CD14-positive monocyte (primary cell): ENCODE data around the gene CYTH3. TPM values are rescaled to one million over a fixed set of nuclear protein-coding genes. Genes with fewer than 3 reads are reported as not detected.

ENCODE experiments used
- DNase-seq, 3 donors: peaks; one replicate each; pipeline ENCODE4 v3.0.0-alpha.2; 2011 to 2022
- H2AFZ ChIP-seq: 2 replicates; pipeline ENCODE4 v1.6.0; 2012; ENCODE audit warnings: mild to moderate bottlenecking, low read depth, low read length, inconsistent platforms; ENCODE audit not compliant: insufficient read depth, poor library complexity, severe bottlenecking
- H3K27ac ChIP-seq, 2 donors: 1 replicate in 1 of 2; 2 replicates in 1 of 2; pipeline ENCODE4 v1.5.1; 2012 to 2013; ENCODE audit warnings: low read length in 2 of 2, control low read depth in 1 of 2, inconsistent platforms in 1 of 2, low read depth in 1 of 2, mild to moderate bottlenecking in 1 of 2
- H3K27me3 ChIP-seq, 2 donors: one replicate each; pipeline versions ENCODE4 v1.6.0 to v1.6.1; 2011 to 2013; ENCODE audit warnings: low read length in 2 of 2; ENCODE audit not compliant: control insufficient read depth in 2 of 2, insufficient read depth in 2 of 2
- H3K36me3 ChIP-seq, 2 donors: replicated peaks in 1 of 2; 1 replicate in 1 of 2; 2 replicates in 1 of 2; pipeline versions ENCODE4 v1.5.1 to v1.6.1; 2012 to 2013; ENCODE audit warnings: low read length in 2 of 2, control low read depth in 1 of 2, inconsistent platforms in 1 of 2, mild to moderate bottlenecking in 1 of 2; ENCODE audit not compliant: insufficient read depth in 2 of 2, control insufficient read depth in 1 of 2
- H3K4me1 ChIP-seq, 2 donors: 1 replicate in 1 of 2; 2 replicates in 1 of 2; pipeline versions ENCODE4 v1.5.1 to v1.6.1; 2012 to 2013; ENCODE audit warnings: low read length in 2 of 2, control low read depth in 1 of 2, inconsistent platforms in 1 of 2, mild to moderate bottlenecking in 1 of 2, moderate library complexity in 1 of 2; ENCODE audit not compliant: insufficient read depth in 2 of 2, control insufficient read depth in 1 of 2
- H3K4me2 ChIP-seq: replicated peaks from 2 replicates; pipeline ENCODE3; 2012; ENCODE audit warnings: low read length, moderate library complexity, mild to moderate bottlenecking; ENCODE audit not compliant: poor library complexity, severe bottlenecking; ENCODE audit errors: extremely low read depth
- H3K4me3 ChIP-seq, 3 experiments: fragments of 200-600 bp in 1 of 3; sonication (generic) in 1 of 3; replicated peaks in 1 of 3; 1 replicate in 2 of 3; 2 replicates in 1 of 3; pipeline ENCODE4 v1.5.1; 2011 to 2013; ENCODE audit warnings: low read length in 3 of 3, mild to moderate bottlenecking in 3 of 3, control low read depth in 2 of 3, low read depth in 2 of 3, inconsistent platforms in 1 of 3, moderate library complexity in 1 of 3
- H3K79me2 ChIP-seq: 2 replicates; pipeline ENCODE4 v1.6.0; 2012; ENCODE audit warnings: mild to moderate bottlenecking, control low read depth, inconsistent platforms, low read length, moderate library complexity; ENCODE audit not compliant: insufficient read depth
- H3K9ac ChIP-seq: 2 replicates; pipeline ENCODE4 v1.6.0; 2017; ENCODE audit warnings: low read length, mild to moderate bottlenecking; ENCODE audit not compliant: insufficient read depth, poor library complexity, severe bottlenecking
- H3K9me3 ChIP-seq, 2 donors: replicated peaks in 1 of 2; 1 replicate in 1 of 2; 2 replicates in 1 of 2; pipeline versions ENCODE4 v1.5.1 to v1.6.1; 2012 to 2013; ENCODE audit warnings: low read length in 2 of 2, control low read depth in 1 of 2; ENCODE audit not compliant: control insufficient read depth in 1 of 2, insufficient read depth in 1 of 2
- H4K20me1 ChIP-seq: 2 replicates; pipeline ENCODE4 v1.6.0; 2012; ENCODE audit warnings: mild to moderate bottlenecking, low read length, control low read depth, moderate library complexity; ENCODE audit not compliant: insufficient read depth
- H3K27ac Mint-ChIP-seq, 7 donors: one replicate each; pipeline ENCODE4 v1.8.0; 2020; ENCODE audit warnings: mild to moderate bottlenecking in 7 of 7, mixed read lengths in 7 of 7, moderate library complexity in 6 of 7, inconsistent platforms in 2 of 7
- H3K27me3 Mint-ChIP-seq, 3 donors: one replicate each; pipeline ENCODE4 v1.8.0; 2021 to 2022; ENCODE audit warnings: low read depth in 3 of 3, mild to moderate bottlenecking in 3 of 3, mixed read lengths in 3 of 3, moderate library complexity in 3 of 3, inconsistent platforms in 1 of 3
- H3K36me3 Mint-ChIP-seq, 2 donors: one replicate each; pipeline ENCODE4 v1.8.0; 2020; ENCODE audit warnings: mixed read lengths in 2 of 2, inconsistent platforms in 1 of 2, mild to moderate bottlenecking in 1 of 2
- H3K4me1 Mint-ChIP-seq: one replicate; pipeline ENCODE4 v1.8.0; 2020; ENCODE audit warnings: mild to moderate bottlenecking, mixed read lengths
- H3K4me3 Mint-ChIP-seq, 2 donors: one replicate each; pipeline ENCODE4 v1.8.0; 2020; ENCODE audit warnings: mild to moderate bottlenecking in 2 of 2, mixed read lengths in 2 of 2, moderate library complexity in 1 of 2
- H3K9me3 Mint-ChIP-seq, 7 donors: one replicate each; pipeline ENCODE4 v1.8.0; 2020 to 2022; ENCODE audit warnings: mixed read lengths in 7 of 7, mild to moderate bottlenecking in 6 of 7, moderate library complexity in 6 of 7, inconsistent platforms in 2 of 7
- CTCF ChIP-seq: fragments of 200-600 bp; IDR thresholded peaks from one replicate; pipeline ENCODE4 v1.8.0; 2022; ENCODE audit warnings: antibody characterized with exemption, mild to moderate bottlenecking
- WGBS: methylation state at CpG from one replicate; pipeline ENCODE4 v1.1.5; 2013; ENCODE audit warnings: missing lambda C conversion rate; ENCODE audit not compliant: insufficient coverage; 5-methylcytosine and 5-hydroxymethylcytosine counted together
- intact Hi-C, 2 donors: fragments of 100-400 bp; cut with micrococcal nuclease; formaldehyde crosslinking; loops; one replicate each; pipeline versions ENCODE4 v1.15.0 to v1.15.1; 2023
- polyA plus RNA-seq, 3 donors: library from polyadenylated mRNA; depleted of rRNA in 1 of 3; unstranded in 2 of 3; stranded (reverse) in 1 of 3; fragments of 300-500 nt in 2 of 3; fragments of >200 nt in 1 of 3; fragmentation: Illumina TruSeq in 2 of 3; gene quantifications; 1 replicate in 2 of 3; 2 replicates in 1 of 3; pipeline ENCODE4 v1.2.3, GENCODE V29; 2012 to 2021

The CYTH3 gene
- polyA plus RNA-seq, 3 donors: 1.3 to 8.5 (median 1.4) TPM

- peaks cover 50 to 89% of the 10 kb centered on the region in 2 donors for H3K36me3 ChIP-seq
- H3K27ac Mint-ChIP-seq: no peak overlapping the region
These were observed 128.4 kb downstream of the CYTH3 start for GRCh38 chr7:6143997-6144396.

GRCh38 chr7:6142871-6143380 is 129.5 kb downstream of the CYTH3 start:
- H3K36me3 ChIP-seq: peaks cover 39 to 79% of the 10 kb centered on the region in 2 donors
- no peaks in the 10 kb centered on the region for H3K27me3 Mint-ChIP-seq
- no peak for TF ChIP-seq CTCF

More at GRCh38 chr7:6143997-6144396, 128.4 kb downstream of the CYTH3 start:
- peaks cover 13% of the 10 kb centered on the region in 2 donors for H3K4me1 ChIP-seq
- H3K36me3 Mint-ChIP-seq: peaks cover 76 to 88% of the 10 kb centered on the region in 2 donors
- H3K27me3 Mint-ChIP-seq: no peaks in the 10 kb centered on the region
- H3K4me3 Mint-ChIP-seq: no peak overlapping the region
- no CpG with 5 or more reads among the region's 8 CpGs for WGBS
- H3K9ac ChIP-seq: no peak overlapping the region
- no peaks in the 10 kb centered on the region for H3K27me3 ChIP-seq
- H4K20me1 ChIP-seq: no peaks in the 10 kb centered on the region
- no peak overlapping the region for H2AFZ ChIP-seq
- H3K4me1 Mint-ChIP-seq: peaks cover 18% of the 10 kb centered on the region
- no peak overlapping the region for H3K27ac ChIP-seq
- H3K4me2 ChIP-seq: no peak overlapping the region
- no peak for TF ChIP-seq CTCF
- DNase-seq: no peak
- peaks cover 0 to 1% (median 0%) of the 10 kb centered on the region in 7 donors for H3K9me3 Mint-ChIP-seq
- no peaks in the 10 kb centered on the region for H3K79me2 ChIP-seq
- intact Hi-C loops: no loop called here
- no peaks in the 10 kb centered on the region for H3K9me3 ChIP-seq
- H3K4me3 ChIP-seq: no peak overlapping the region

More at GRCh38 chr7:6142871-6143380, 129.5 kb downstream of the CYTH3 start:
- Histone ChIP-seq H3K27ac (no peak overlapping the region), H4K20me1 (no peaks in the 10 kb centered on the region), H3K27me3 (no peaks in the 10 kb centered on the region), H3K79me2 (no peaks in the 10 kb centered on the region), H2AFZ (no peak overlapping the region), H3K4me3 (no peak overlapping the region), H3K4me1 (peaks cover 14 to 17% of the 10 kb centered on the region in 2 donors), H3K9me3 (no peaks in the 10 kb centered on the region), H3K9ac (no peak overlapping the region), H3K4me2 (no peak overlapping the region)
- Mint-ChIP-seq H3K4me1 (peaks cover 22% of the 10 kb centered on the region), H3K36me3 (peaks cover 65 to 77% of the 10 kb centered on the region in 2 donors), H3K4me3 (no peak overlapping the region), H3K27ac (peak overlapping the region in 1 of 7 donors; percentile 68), H3K9me3 (peaks cover 0 to 1% (median 0%) of the 10 kb centered on the region in 7 donors)
- intact Hi-C loops: no loop called here
- no peak for DNase-seq
- 97% methylated on average over 10 of the region's 16 CpGs for WGBS
